ENCODE data around the gene NIT1. TPM values are rescaled to one million over a fixed set of nuclear protein-coding genes. Genes with fewer than 3 reads are reported as not detected.

Gene NIT1
- total and polyA plus RNA-seq, 2 of the 13 experiments (the other 11 are each of a cell fraction or from before 2014, with no cell fraction given): 22.7 to 31.0 TPM

DNA sequence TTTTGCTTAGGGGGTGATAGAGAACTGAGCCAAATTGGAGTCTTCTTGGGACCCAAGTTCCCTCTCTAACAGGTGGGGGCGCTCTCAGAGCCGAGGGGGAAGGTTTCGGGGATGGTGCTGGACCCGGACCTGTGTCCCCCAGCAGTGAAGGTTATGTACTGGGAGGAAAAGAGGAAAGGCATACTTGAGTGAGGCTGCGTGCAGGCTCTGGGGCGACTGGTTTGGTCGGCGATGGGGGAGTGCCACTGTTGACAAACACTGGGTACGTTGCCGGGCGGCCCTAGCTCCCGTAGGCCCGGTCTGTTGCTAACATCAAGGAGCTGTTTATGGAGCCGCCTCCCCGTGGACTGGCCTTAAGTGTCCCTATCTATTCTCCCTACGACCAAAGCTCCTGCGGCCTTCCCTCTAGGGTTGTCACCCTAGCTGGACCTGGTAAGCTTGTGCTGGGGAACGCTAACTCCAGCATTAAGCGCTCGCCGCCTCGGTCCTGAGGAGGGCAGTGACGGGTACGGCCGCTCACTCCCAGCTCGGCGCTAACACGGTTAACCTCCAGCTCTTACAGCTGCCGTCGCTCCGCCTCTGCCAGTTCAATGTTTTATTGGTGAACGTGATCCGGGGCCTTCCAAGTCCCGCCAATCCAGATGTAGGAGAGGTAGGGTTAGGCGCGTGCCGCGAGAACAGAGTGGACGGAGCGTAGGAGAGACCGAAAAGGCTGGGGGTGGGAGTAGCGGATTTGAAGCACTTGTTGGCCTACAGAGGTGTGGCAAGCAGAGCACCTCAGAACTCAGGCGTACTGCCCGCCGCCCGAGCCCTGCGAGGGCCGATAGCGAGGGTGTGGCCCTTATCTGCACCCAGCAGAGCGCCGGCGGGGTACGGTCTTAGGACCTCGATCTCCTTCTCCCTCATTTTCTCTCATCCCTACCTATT, 48.1 kb downstream of the NIT1 start, which contains the start of gene PPOX (continued):
- TF ChIP-seq, protein P1, sequence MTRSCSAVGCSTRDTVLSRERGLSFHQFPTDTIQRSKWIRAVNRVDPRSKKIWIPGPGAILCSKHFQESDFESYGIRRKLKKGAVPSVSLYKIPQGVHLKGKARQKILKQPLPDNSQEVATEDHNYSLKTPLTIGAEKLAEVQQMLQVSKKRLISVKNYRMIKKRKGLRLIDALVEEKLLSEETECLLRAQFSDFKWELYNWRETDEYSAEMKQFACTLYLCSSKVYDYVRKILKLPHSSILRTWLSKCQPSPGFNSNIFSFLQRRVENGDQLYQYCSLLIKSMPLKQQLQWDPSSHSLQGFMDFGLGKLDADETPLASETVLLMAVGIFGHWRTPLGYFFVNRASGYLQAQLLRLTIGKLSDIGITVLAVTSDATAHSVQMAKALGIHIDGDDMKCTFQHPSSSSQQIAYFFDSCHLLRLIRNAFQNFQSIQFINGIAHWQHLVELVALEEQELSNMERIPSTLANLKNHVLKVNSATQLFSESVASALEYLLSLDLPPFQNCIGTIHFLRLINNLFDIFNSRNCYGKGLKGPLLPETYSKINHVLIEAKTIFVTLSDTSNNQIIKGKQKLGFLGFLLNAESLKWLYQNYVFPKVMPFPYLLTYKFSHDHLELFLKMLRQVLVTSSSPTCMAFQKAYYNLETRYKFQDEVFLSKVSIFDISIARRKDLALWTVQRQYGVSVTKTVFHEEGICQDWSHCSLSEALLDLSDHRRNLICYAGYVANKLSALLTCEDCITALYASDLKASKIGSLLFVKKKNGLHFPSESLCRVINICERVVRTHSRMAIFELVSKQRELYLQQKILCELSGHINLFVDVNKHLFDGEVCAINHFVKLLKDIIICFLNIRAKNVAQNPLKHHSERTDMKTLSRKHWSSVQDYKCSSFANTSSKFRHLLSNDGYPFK (CRISPR knock-in tag; IDR thresholded peaks at IDR 0.05; ENCODE audit: borderline replicate concordance): 0 out of 2 replicates have a peak, but pooled peaks have one; percentile 39
- TF ChIP-seq MIXL1 (CRISPR knock-in tag; IDR thresholded peaks at IDR 0.05) (no peak), GLI4 (CRISPR knock-in tag; IDR thresholded peaks at IDR 0.05; ENCODE audit: borderline replicate concordance) (no peak), NR2F1 (CRISPR knock-in tag; IDR thresholded peaks at IDR 0.05) (no peak), HINFP (CRISPR knock-in tag; IDR thresholded peaks at IDR 0.05; ENCODE audit: low read depth) (no peak), CAMTA2 (CRISPR knock-in tag; IDR thresholded peaks at IDR 0.05; ENCODE audit: borderline replicate concordance) (peak; percentile 65; the same call in 1 of the 2 replicates), ZC3H4 (CRISPR knock-in tag; IDR thresholded peaks at IDR 0.05; ENCODE audit: borderline replicate concordance) (no peak), SMC3 (IDR thresholded peaks at IDR 0.05; ENCODE audit: low read length) (no peak), ZNF574 (CRISPR knock-in tag; IDR thresholded peaks at IDR 0.05) (peak; percentile 82), ZBTB3 (CRISPR knock-in tag; IDR thresholded peaks at IDR 0.05; ENCODE audit: borderline replicate concordance, low read depth) (no peak), ZNF570 (CRISPR knock-in tag; IDR thresholded peaks at IDR 0.05; ENCODE audit: borderline replicate concordance) (no peak), ZSCAN21 (CRISPR knock-in tag; IDR thresholded peaks at IDR 0.05; ENCODE audit: borderline replicate concordance) (0 out of 2 replicates have a peak, but pooled peaks have one; percentile 58), AKAP8 (CRISPR knock-in tag; IDR thresholded peaks at IDR 0.05) (no peak), PHF5A (CRISPR knock-in tag; IDR thresholded peaks at IDR 0.05; ENCODE audit: low read depth, unreplicated experiment) (no peak), TCF12 (IDR thresholded peaks at IDR 0.05) (no peak), TCF12 (CRISPR knock-in tag; IDR thresholded peaks at IDR 0.05) (no peak), MAFK (conservative IDR thresholded peaks at IDR 0.05 in 1 of 2, IDR thresholded peaks at IDR 0.05 in 1 of 2; ENCODE audit: low read length in 2 of 2) (no peak)
- TF ChIP-seq, protein P2, sequence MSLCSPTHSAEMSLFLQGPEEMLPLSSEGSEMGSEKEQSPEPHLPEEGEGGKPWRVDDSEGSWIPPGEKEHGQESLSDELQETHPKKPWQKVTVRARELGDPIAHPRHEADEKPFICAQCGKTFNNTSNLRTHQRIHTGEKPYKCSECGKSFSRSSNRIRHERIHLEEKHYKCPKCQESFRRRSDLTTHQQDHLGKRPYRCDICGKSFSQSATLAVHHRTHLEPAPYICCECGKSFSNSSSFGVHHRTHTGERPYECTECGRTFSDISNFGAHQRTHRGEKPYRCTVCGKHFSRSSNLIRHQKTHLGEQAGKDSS (CRISPR knock-in tag; IDR thresholded peaks at IDR 0.05; ENCODE audit: borderline replicate concordance, low read depth): no peak
